GM19023 (cell line): ENCODE data around the gene RAX2.
A peak's percentile ranks its signal among the peaks of the same experiment; 100 is the strongest.
"Not testable (repeated sequence)": the region's sequence is repeated elsewhere in the genome, so short reads cannot be mapped to it uniquely, and the experiment has no call there.

Experiments used
- ATAC-seq: cut with Tn5 transposase; IDR thresholded peaks from one replicate; pipeline ENCODE4 v1.9.1; 2021; ENCODE audit warnings: mild to moderate bottlenecking, moderate library complexity; ENCODE audit not compliant: unreplicated experiment

The RAX2 gene

GRCh38 chr19:3778899-3779723, 7.1 kb upstream of the RAX2 start:
- no peak for ATAC-seq

- no peak for ATAC-seq
These were observed 6.3 kb upstream of the RAX2 start for GRCh38 chr19:3778104-3778867.

GRCh38 chr19:3776479-3777040, 4.5 kb upstream of the RAX2 start:
- ATAC-seq, result no peak

- no peak for ATAC-seq
These were observed 3.8 kb upstream of the RAX2 start for GRCh38 chr19:3775831-3776230.

GRCh38 chr19:3775374-3775711, 3.3 kb upstream of the RAX2 start:
- no peak for ATAC-seq

- ATAC-seq, result no peak
These were observed 2.8 kb upstream of the RAX2 start for GRCh38 chr19:3774621-3775373.

GRCh38 chr19:3773814-3774515, 1.9 kb upstream of the RAX2 start:
- no peak for ATAC-seq

GRCh38 chr19:3771000-3771905, 775 bp downstream of the RAX2 start:
- ATAC-seq, result no peak

- ATAC-seq, result no peak
These were observed 1.7 kb downstream of the RAX2 start for GRCh38 chr19:3770136-3770999.

- no peak for ATAC-seq
These were observed 2.5 kb downstream of the RAX2 start for GRCh38 chr19:3769494-3769893.

GRCh38 chr19:3768748-3769099, 3.3 kb downstream of the RAX2 start:
- no peak for ATAC-seq

GRCh38 chr19:3768015-3768747, 3.8 kb downstream of the RAX2 start:
- no peak for ATAC-seq

- no peak for ATAC-seq
These were observed 5.0 kb downstream of the RAX2 start for GRCh38 chr19:3767050-3767449.

- ATAC-seq, result no peak
These were observed 5.5 kb downstream of the RAX2 start for GRCh38 chr19:3766520-3766919.

- not testable (repeated sequence) for ATAC-seq
These were observed 6.3 kb downstream of the RAX2 start for GRCh38 chr19:3765757-3766156.

GRCh38 chr19:3765121-3765520, 6.9 kb downstream of the RAX2 start:
- ATAC-seq, result no peak

- ATAC-seq, result peak; percentile 82
These were observed 9.2 kb downstream of the RAX2 start, which contains the start of gene MRPL54 for GRCh38 chr19:3762501-3763459. MRPL54 (plus strand) TSS chr19:3762682; CDS start chr19:3762701, 19 bp downstream.
